ENCODE results near the gene GAREM2.
"Not testable (repeated sequence)": the region's sequence is repeated elsewhere in the genome, so short reads cannot be mapped to it uniquely, and the experiment has no call there.

The GAREM2 gene

DNA sequence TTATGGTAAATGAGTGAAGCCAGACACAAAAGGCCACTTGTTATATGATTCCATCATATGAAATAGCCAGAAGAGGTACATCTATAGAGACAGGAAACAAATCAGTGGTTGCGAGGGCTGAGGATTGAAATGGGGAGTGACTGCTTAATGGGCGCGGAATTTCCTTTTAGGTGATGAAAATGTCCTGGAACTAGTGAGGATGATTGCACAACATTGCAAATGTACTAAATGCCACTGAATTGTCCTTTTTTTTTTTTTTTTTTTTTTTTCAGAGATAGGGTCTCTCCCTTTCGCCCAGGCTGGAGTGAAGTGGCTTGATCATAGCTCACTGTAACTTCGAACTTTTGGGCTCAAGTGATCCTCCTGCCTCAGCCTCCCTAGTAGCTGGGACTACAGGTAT lies 15.3 kb upstream of the GAREM2 start:
- POLR2A ChIA-PET = no interaction called here
- TF ChIP-seq SP1 (IDR thresholded peaks at IDR 0.05) = no peak
- TF ChIP-seq NFRKB (IDR thresholded peaks at IDR 0.05) = no peak
- TF ChIP-seq LEF1 (IDR thresholded peaks at IDR 0.05; ENCODE audit: borderline replicate concordance) = no peak
- TF ChIP-seq TARDBP (IDR thresholded peaks at IDR 0.05) = no peak
- no peak for TF ChIP-seq ELF4 (IDR thresholded peaks at IDR 0.05)
- no peak for TF ChIP-seq CTBP1 (IDR thresholded peaks at IDR 0.05; ENCODE audit: borderline replicate concordance)
- no peak for TF ChIP-seq SUZ12 (IDR thresholded peaks at IDR 0.05)
- TF ChIP-seq L3MBTL2 (conservative IDR thresholded peaks at IDR 0.05) = no peak
- TF ChIP-seq FOXM1 (IDR thresholded peaks at IDR 0.05; ENCODE audit: borderline replicate concordance) = no peak
- no peak for TF ChIP-seq BHLHE40 (IDR thresholded peaks at IDR 0.05; ENCODE audit: borderline replicate concordance)
- no peak for TF ChIP-seq FOXK2 (IDR thresholded peaks at IDR 0.05)
- no peak for TF ChIP-seq HDGF (IDR thresholded peaks at IDR 0.05; ENCODE audit: borderline replicate concordance)
- no peak for TF ChIP-seq ZNF384 (IDR thresholded peaks at IDR 0.05)
- TF ChIP-seq ARNT (IDR thresholded peaks at IDR 0.05) = no peak
- no peak for TF ChIP-seq FOXA1 (IDR thresholded peaks at IDR 0.05)
- TF ChIP-seq, protein P1, sequence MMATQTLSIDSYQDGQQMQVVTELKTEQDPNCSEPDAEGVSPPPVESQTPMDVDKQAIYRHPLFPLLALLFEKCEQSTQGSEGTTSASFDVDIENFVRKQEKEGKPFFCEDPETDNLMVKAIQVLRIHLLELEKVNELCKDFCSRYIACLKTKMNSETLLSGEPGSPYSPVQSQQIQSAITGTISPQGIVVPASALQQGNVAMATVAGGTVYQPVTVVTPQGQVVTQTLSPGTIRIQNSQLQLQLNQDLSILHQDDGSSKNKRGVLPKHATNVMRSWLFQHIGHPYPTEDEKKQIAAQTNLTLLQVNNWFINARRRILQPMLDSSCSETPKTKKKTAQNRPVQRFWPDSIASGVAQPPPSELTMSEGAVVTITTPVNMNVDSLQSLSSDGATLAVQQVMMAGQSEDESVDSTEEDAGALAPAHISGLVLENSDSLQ (IDR thresholded peaks at IDR 0.05) = no peak
- CTCF ChIA-PET = no interaction called here
- no peak for DNase-seq (ENCODE audit: extremely low spot score)

- TF ChIP-seq ARNT (IDR thresholded peaks at IDR 0.05) (no peak), FOXA1 (IDR thresholded peaks at IDR 0.05) (no peak), NFRKB (IDR thresholded peaks at IDR 0.05) (no peak), HDGF (IDR thresholded peaks at IDR 0.05; ENCODE audit: borderline replicate concordance) (no peak)
- POLR2A ChIA-PET = no interaction called here
- DNase-seq (ENCODE audit: extremely low spot score) = no peak
- CTCF ChIA-PET = no interaction called here
Measured at GRCh38 chr2:26161926-26162325, 11.0 kb upstream of the GAREM2 start.

DNA sequence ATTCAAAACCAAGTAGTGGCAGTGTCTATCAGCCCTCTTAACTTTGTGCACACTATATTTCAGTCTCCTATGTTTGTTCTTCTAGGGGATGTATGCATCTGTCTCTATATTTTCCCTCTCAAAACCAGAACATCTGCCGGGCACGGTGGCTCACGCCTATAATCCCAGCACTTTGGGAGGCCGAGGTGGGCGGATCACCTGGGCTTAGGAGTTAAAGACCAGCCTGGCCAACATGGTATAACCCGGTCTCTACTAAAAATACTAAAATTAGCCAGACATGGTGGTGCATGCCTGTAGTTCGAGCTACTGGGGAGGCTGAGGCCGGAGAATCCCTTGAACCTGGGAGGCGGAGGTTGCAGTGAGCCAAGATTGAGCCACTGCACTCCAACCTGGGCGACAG lies 9.9 kb upstream of the GAREM2 start:
- POLR2A ChIA-PET = no interaction called here
- TF ChIP-seq ARNT (IDR thresholded peaks at IDR 0.05) (no peak), SUZ12 (IDR thresholded peaks at IDR 0.05) (no peak), BHLHE40 (IDR thresholded peaks at IDR 0.05; ENCODE audit: borderline replicate concordance) (no peak), L3MBTL2 (conservative IDR thresholded peaks at IDR 0.05) (no peak), FOXA1 (IDR thresholded peaks at IDR 0.05) (no peak), FOXK2 (IDR thresholded peaks at IDR 0.05) (no peak), FOXM1 (IDR thresholded peaks at IDR 0.05; ENCODE audit: borderline replicate concordance) (no peak), CTBP1 (IDR thresholded peaks at IDR 0.05; ENCODE audit: borderline replicate concordance) (no peak), NFRKB (IDR thresholded peaks at IDR 0.05) (no peak), ELF4 (IDR thresholded peaks at IDR 0.05) (no peak), SP1 (IDR thresholded peaks at IDR 0.05) (no peak), LEF1 (IDR thresholded peaks at IDR 0.05; ENCODE audit: borderline replicate concordance) (no peak), ZNF384 (IDR thresholded peaks at IDR 0.05) (no peak), TARDBP (IDR thresholded peaks at IDR 0.05) (no peak), HDGF (IDR thresholded peaks at IDR 0.05; ENCODE audit: borderline replicate concordance) (no peak)
- TF ChIP-seq, protein P1 (IDR thresholded peaks at IDR 0.05) = no peak
- CTCF ChIA-PET = no interaction called here
- DNase-seq (ENCODE audit: extremely low spot score) = no peak

DNA sequence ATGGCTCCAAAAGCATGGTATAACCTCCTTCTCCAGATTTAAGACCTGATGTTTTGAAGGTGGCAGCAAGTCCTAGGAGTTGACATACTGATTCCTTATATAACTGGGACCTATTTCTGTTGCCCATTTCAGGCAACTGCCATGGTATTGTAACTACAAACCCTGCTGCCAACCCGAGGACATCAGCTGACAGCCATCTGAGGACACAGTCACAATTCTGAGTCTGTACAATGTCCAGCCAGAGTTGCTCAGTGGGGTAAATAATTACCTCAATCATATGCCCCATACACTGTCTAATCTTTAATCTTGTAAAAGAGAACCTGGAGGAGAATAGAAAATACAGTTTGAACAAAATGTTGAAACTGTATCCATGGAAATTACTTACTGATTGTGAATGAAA lies 8.7 kb upstream of the GAREM2 start:
- ChIA-PET CTCF (no interaction called here), POLR2A (no interaction called here)
- no peak for DNase-seq (ENCODE audit: extremely low spot score)
- TF ChIP-seq NFRKB (IDR thresholded peaks at IDR 0.05) (no peak), SP1 (IDR thresholded peaks at IDR 0.05) (no peak), TARDBP (IDR thresholded peaks at IDR 0.05) (no peak), FOXA1 (IDR thresholded peaks at IDR 0.05) (no peak), HDGF (IDR thresholded peaks at IDR 0.05; ENCODE audit: borderline replicate concordance) (no peak), BHLHE40 (IDR thresholded peaks at IDR 0.05; ENCODE audit: borderline replicate concordance) (no peak), LEF1 (IDR thresholded peaks at IDR 0.05; ENCODE audit: borderline replicate concordance) (no peak), SUZ12 (IDR thresholded peaks at IDR 0.05) (no peak), CTBP1 (IDR thresholded peaks at IDR 0.05; ENCODE audit: borderline replicate concordance) (no peak), FOXM1 (IDR thresholded peaks at IDR 0.05; ENCODE audit: borderline replicate concordance) (no peak)
- TF ChIP-seq, protein P1 (IDR thresholded peaks at IDR 0.05) = no peak

DNA sequence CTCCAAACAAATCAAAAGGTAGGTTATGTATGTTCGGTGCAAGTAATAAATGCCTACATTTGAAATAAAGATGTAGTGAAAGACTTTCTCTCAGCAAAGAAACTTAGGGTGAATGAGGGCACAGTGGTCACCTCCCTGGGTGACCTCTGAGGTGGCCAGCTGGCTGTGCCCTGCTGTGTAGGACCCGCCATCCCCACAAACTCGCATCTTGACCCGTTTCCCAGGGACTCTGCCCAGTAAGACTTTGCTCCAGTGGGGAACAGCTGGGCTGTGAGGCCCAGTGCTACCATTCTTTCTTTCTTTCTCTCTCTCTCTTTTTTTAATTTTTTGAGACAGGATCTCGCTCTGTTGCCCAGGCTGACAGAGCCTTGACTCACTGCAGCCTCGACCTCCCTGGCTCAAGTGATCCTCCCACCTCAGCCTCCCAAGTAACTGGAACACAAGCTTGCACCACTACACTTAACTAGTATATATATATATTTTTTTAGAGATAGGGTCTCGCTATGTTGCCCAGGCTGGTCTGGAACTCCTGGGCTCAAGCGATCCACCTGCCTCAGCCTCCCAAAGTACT lies 8.2 kb upstream of the GAREM2 start:
- TF ChIP-seq ARNT (IDR thresholded peaks at IDR 0.05) = no peak
- ChIA-PET POLR2A (no interaction called here), CTCF (no interaction called here)
- no peak for DNase-seq (ENCODE audit: extremely low spot score)

GRCh38 chr2:26165403-26165802 lies 7.5 kb upstream of the GAREM2 start:
- CTCF ChIA-PET = interaction anchor here (0.6 kb wide), 1 partner anchor 222 kb away, joined by 6 read pairs; no protein-coding TSS in a partner anchor
- POLR2A ChIA-PET = no interaction called here
- no peak for TF ChIP-seq FOXK2 (IDR thresholded peaks at IDR 0.05)
- TF ChIP-seq, protein P1 (IDR thresholded peaks at IDR 0.05) = no peak
- TF ChIP-seq L3MBTL2 (conservative IDR thresholded peaks at IDR 0.05) = no peak
- no peak for TF ChIP-seq LEF1 (IDR thresholded peaks at IDR 0.05; ENCODE audit: borderline replicate concordance)
- no peak for TF ChIP-seq FOXM1 (IDR thresholded peaks at IDR 0.05; ENCODE audit: borderline replicate concordance)
- no peak for DNase-seq (ENCODE audit: extremely low spot score)

GRCh38 chr2:26166541-26166940 lies 6.3 kb upstream of the GAREM2 start:
- DNase-seq (ENCODE audit: extremely low spot score); POLR2A ChIA-PET: not testable (repeated sequence)
- CTCF ChIA-PET = interaction anchor here (0.6 kb wide), 1 partner anchor 144 kb away, joined by 4 read pairs; no protein-coding TSS in a partner anchor
